ENCODE results near the gene ETFBKMT. TPM values are rescaled to one million over a fixed set of nuclear protein-coding genes. Genes with fewer than 3 reads are reported as not detected.

ETFBKMT gene
- total and polyA plus RNA-seq, 2 of the 13 experiments (the other 11 are each of a cell fraction or from before 2014, with no cell fraction given), result 0.62 to 0.93 TPM

GRCh38 chr12:31618228-31619025 is 41.1 kb upstream of the ETFBKMT start:
- H3K27me3 ChIP-seq (ENCODE audit: control insufficient read depth in 1 of 2, insufficient read depth in 2 of 2, low read length in 2 of 2), result no peaks in the 10 kb centered on the region; a peak in 1 of 5 replicates
- BruUV-seq (replicated peaks), result no TSS peak
- H3K4me2 ChIP-seq (ENCODE audit: low read depth, low read length), result no peak overlapping the region
- peaks cover 25% of the 10 kb centered on the region for H3K4me1 ChIP-seq (ENCODE audit: insufficient read depth, low read length)
- H3K36me3 ChIP-seq (replicated peaks in 1 of 2; ENCODE audit: control insufficient read depth in 1 of 2, insufficient read depth in 2 of 2, low read length in 2 of 2), result no peaks in the 10 kb centered on the region
- FAIRE-seq (no peak), ATAC-seq (no peak), DNase-seq (ENCODE audit: low spot score) (no peak)
- TF ChIP-seq TAF1 (CRISPR knock-in tag; IDR thresholded peaks at IDR 0.05) (no peak), ZNF503 (CRISPR knock-in tag; IDR thresholded peaks at IDR 0.05) (no peak), U2AF1 (optimal IDR thresholded peaks at IDR 0.05; ENCODE audit: low read depth, low read length) (no peak), ZBTB42 (CRISPR knock-in tag; IDR thresholded peaks at IDR 0.05) (no peak), ZNF329 (CRISPR knock-in tag; IDR thresholded peaks at IDR 0.05; ENCODE audit: low read depth) (no peak), REST (IDR thresholded peaks at IDR 0.05; ENCODE audit: borderline replicate concordance in 1 of 2, low read depth in 1 of 2, low read length in 2 of 2) (no peak), ZNF138 (CRISPR knock-in tag; IDR thresholded peaks at IDR 0.05; ENCODE audit: low read depth) (no peak), SMC3 (IDR thresholded peaks at IDR 0.05; ENCODE audit: low read length) (no peak), ZNF253 (CRISPR knock-in tag; IDR thresholded peaks at IDR 0.05; ENCODE audit: borderline replicate concordance) (no peak), ZNF660 (CRISPR knock-in tag; IDR thresholded peaks at IDR 0.05; ENCODE audit: borderline replicate concordance, low read depth) (no peak), JUN (CRISPR knock-in tag; IDR thresholded peaks at IDR 0.05) (no peak), CERS6 (CRISPR knock-in tag; IDR thresholded peaks at IDR 0.05) (no peak), FOXM1 (CRISPR knock-in tag; IDR thresholded peaks at IDR 0.05) (no peak), DPF2 (CRISPR knock-in tag; IDR thresholded peaks at IDR 0.05; ENCODE audit: borderline replicate concordance, low read depth) (no peak), ZFP36 (IDR thresholded peaks at IDR 0.05; ENCODE audit: borderline replicate concordance, low read depth, low read length, partially characterized antibody) (no peak)
- no peaks in the 10 kb centered on the region for H3K9me3 ChIP-seq (ENCODE audit: low read length)
- H3K4me3 ChIP-seq (replicated peaks in 1 of 3; ENCODE audit: insufficient read depth in 1 of 3, low read depth in 2 of 3, low read length in 3 of 3), result no peak overlapping the region
- intact Hi-C loops (cut with micrococcal nuclease; ENCODE audit: unreplicated experiment), result no loop called here
- WGBS (ENCODE audit: low lambda C conversion rate), result 60% methylated on average over 3 of the region's 3 CpGs
- POLR2A ChIA-PET, result no interaction called here
- H4K20me1 ChIP-seq (ENCODE audit: insufficient read depth, low read length), result no peaks in the 10 kb centered on the region
- CTCF ChIA-PET (ENCODE audit: low intra/inter-chr PET ratio, low total read pairs), result no interaction called here
- H3K79me2 ChIP-seq (ENCODE audit: insufficient read depth, low read length), result no peaks in the 10 kb centered on the region
- H3K27ac ChIP-seq (ENCODE audit: extremely low read length, insufficient read depth, low read length), result no peak overlapping the region
- in situ Hi-C loops (cut with HindIII; ENCODE audit: extremely low pct_ligation_motif_present, low pct_unique_long_range_greater_than_20kb), result no loop called here
- no peak overlapping the region for H3K9ac ChIP-seq (ENCODE audit: insufficient read depth, low read depth, low read length)
- no peak overlapping the region for H2AFZ ChIP-seq (ENCODE audit: low read length)
